Measurements from ENCODE around the gene FGD3. TPM values are rescaled to one million over a fixed set of nuclear protein-coding genes. Genes with fewer than 3 reads are reported as not detected.
A peak's percentile ranks its signal among the peaks of the same experiment; 100 is the strongest.

The FGD3 gene
- total RNA-seq, 1 experiment from 2014 or later: 9.0 TPM

GRCh38 chr9:93037476-93037971 is 90.2 kb downstream of the FGD3 start:
- H2AFZ ChIP-seq (ENCODE audit: low read length): no peak overlapping the region
- no peaks in the 10 kb centered on the region for H3K27me3 ChIP-seq (ENCODE audit: low read length)
- H3K4me2 ChIP-seq (ENCODE audit: low read depth, low read length, poor library complexity, severe bottlenecking): no peak overlapping the region
- H3K9me3 ChIP-seq (ENCODE audit: low read length): no peaks in the 10 kb centered on the region
- DNase-seq: no peak
- no peaks in the 10 kb centered on the region for H4K20me1 ChIP-seq (ENCODE audit: insufficient read depth, low read depth, low read length)
- H3K79me2 ChIP-seq (ENCODE audit: low read length): no peaks in the 10 kb centered on the region
- peaks cover 3% of the 10 kb centered on the region for H3K4me1 ChIP-seq (ENCODE audit: low read length)
- no peaks in the 10 kb centered on the region for H3K36me3 ChIP-seq (ENCODE audit: insufficient read depth, low read length)
- no peak overlapping the region for H3K4me3 ChIP-seq (ENCODE audit: low read length)
- H3K9ac ChIP-seq (ENCODE audit: low read length): no peak overlapping the region
- no peaks in the 10 kb centered on the region for H3K9me2 ChIP-seq (replicated peaks; ENCODE audit: insufficient read depth, low read length)
- H3K27ac ChIP-seq (ENCODE audit: low read length): no peak overlapping the region

GRCh38 chr9:93038918-93039317 is 91.6 kb downstream of the FGD3 start:
- no peaks in the 10 kb centered on the region for H4K20me1 ChIP-seq (ENCODE audit: insufficient read depth, low read depth, low read length)
- no peak overlapping the region for H2AFZ ChIP-seq (ENCODE audit: low read length)
- H3K9me3 ChIP-seq (ENCODE audit: low read length): no peaks in the 10 kb centered on the region
- no peak overlapping the region for H3K9ac ChIP-seq (ENCODE audit: low read length)
- no peaks in the 10 kb centered on the region for H3K79me2 ChIP-seq (ENCODE audit: low read length)
- no peak overlapping the region for H3K4me2 ChIP-seq (ENCODE audit: low read depth, low read length, poor library complexity, severe bottlenecking)
- DNase-seq: no peak
- no peak overlapping the region for H3K4me3 ChIP-seq (ENCODE audit: low read length)
- no peaks in the 10 kb centered on the region for H3K9me2 ChIP-seq (replicated peaks; ENCODE audit: insufficient read depth, low read length)
- H3K36me3 ChIP-seq (ENCODE audit: insufficient read depth, low read length): no peaks in the 10 kb centered on the region
- H3K27me3 ChIP-seq (ENCODE audit: low read length): no peaks in the 10 kb centered on the region
- H3K4me1 ChIP-seq (ENCODE audit: low read length): no peaks in the 10 kb centered on the region
- H3K27ac ChIP-seq (ENCODE audit: low read length): no peak overlapping the region

GRCh38 chr9:93039456-93039855 is 92.1 kb downstream of the FGD3 start:
- no peak overlapping the region for H2AFZ ChIP-seq (ENCODE audit: low read length)
- H3K79me2 ChIP-seq (ENCODE audit: low read length): no peaks in the 10 kb centered on the region
- H3K9me3 ChIP-seq (ENCODE audit: low read length): no peaks in the 10 kb centered on the region
- H3K27me3 ChIP-seq (ENCODE audit: low read length): no peaks in the 10 kb centered on the region
- no peaks in the 10 kb centered on the region for H4K20me1 ChIP-seq (ENCODE audit: insufficient read depth, low read depth, low read length)
- no peaks in the 10 kb centered on the region for H3K9me2 ChIP-seq (replicated peaks; ENCODE audit: insufficient read depth, low read length)
- H3K36me3 ChIP-seq (ENCODE audit: insufficient read depth, low read length): no peaks in the 10 kb centered on the region
- DNase-seq: no peak
- no peak overlapping the region for H3K27ac ChIP-seq (ENCODE audit: low read length)
- H3K9ac ChIP-seq (ENCODE audit: low read length): no peak overlapping the region
- H3K4me2 ChIP-seq (ENCODE audit: low read depth, low read length, poor library complexity, severe bottlenecking): no peak overlapping the region
- H3K4me3 ChIP-seq (ENCODE audit: low read length): no peak overlapping the region
- no peaks in the 10 kb centered on the region for H3K4me1 ChIP-seq (ENCODE audit: low read length)

- no peak for DNase-seq
- Histone ChIP-seq H3K4me2 (ENCODE audit: low read depth, low read length, poor library complexity, severe bottlenecking) (no peak overlapping the region), H3K9me2 (replicated peaks; ENCODE audit: insufficient read depth, low read length) (no peaks in the 10 kb centered on the region), H3K36me3 (ENCODE audit: insufficient read depth, low read length) (no peaks in the 10 kb centered on the region), H3K27ac (ENCODE audit: low read length) (no peak overlapping the region), H3K79me2 (ENCODE audit: low read length) (no peaks in the 10 kb centered on the region), H2AFZ (ENCODE audit: low read length) (no peak overlapping the region), H3K4me1 (ENCODE audit: low read length) (no peaks in the 10 kb centered on the region), H3K9me3 (ENCODE audit: low read length) (no peaks in the 10 kb centered on the region), H3K9ac (ENCODE audit: low read length) (no peak overlapping the region), H4K20me1 (ENCODE audit: insufficient read depth, low read depth, low read length) (no peaks in the 10 kb centered on the region), H3K27me3 (ENCODE audit: low read length) (no peaks in the 10 kb centered on the region), H3K4me3 (ENCODE audit: low read length) (no peak overlapping the region)
Observed at GRCh38 chr9:93039976-93040375, 92.7 kb downstream of the FGD3 start.

- Histone ChIP-seq H3K27ac (ENCODE audit: low read length) (no peak overlapping the region), H3K4me1 (ENCODE audit: low read length) (no peaks in the 10 kb centered on the region), H3K4me2 (ENCODE audit: low read depth, low read length, poor library complexity, severe bottlenecking) (no peak overlapping the region), H3K9ac (ENCODE audit: low read length) (no peak overlapping the region), H3K9me3 (ENCODE audit: low read length) (no peaks in the 10 kb centered on the region), H3K9me2 (replicated peaks; ENCODE audit: insufficient read depth, low read length) (no peaks in the 10 kb centered on the region), H3K27me3 (ENCODE audit: low read length) (no peaks in the 10 kb centered on the region), H3K79me2 (ENCODE audit: low read length) (no peaks in the 10 kb centered on the region), H4K20me1 (ENCODE audit: insufficient read depth, low read depth, low read length) (no peaks in the 10 kb centered on the region), H2AFZ (ENCODE audit: low read length) (no peak overlapping the region), H3K36me3 (ENCODE audit: insufficient read depth, low read length) (no peaks in the 10 kb centered on the region), H3K4me3 (ENCODE audit: low read length) (no peak overlapping the region)
- DNase-seq: no peak
Observed at GRCh38 chr9:93040409-93040808, 93.1 kb downstream of the FGD3 start.

- peak; percentile 70 for DNase-seq
- H3K9me2 ChIP-seq (replicated peaks; ENCODE audit: insufficient read depth, low read length): no peaks in the 10 kb centered on the region
- H3K4me2 ChIP-seq (ENCODE audit: low read depth, low read length, poor library complexity, severe bottlenecking): no peak overlapping the region
- no peaks in the 10 kb centered on the region for H3K9me3 ChIP-seq (ENCODE audit: low read length)
- H3K27ac ChIP-seq (ENCODE audit: low read length): no peak overlapping the region
- no peak overlapping the region for H3K4me3 ChIP-seq (ENCODE audit: low read length)
- no peaks in the 10 kb centered on the region for H3K4me1 ChIP-seq (ENCODE audit: low read length)
- H3K79me2 ChIP-seq (ENCODE audit: low read length): no peaks in the 10 kb centered on the region
- no peaks in the 10 kb centered on the region for H4K20me1 ChIP-seq (ENCODE audit: insufficient read depth, low read depth, low read length)
- no peaks in the 10 kb centered on the region for H3K36me3 ChIP-seq (ENCODE audit: insufficient read depth, low read length)
- no peaks in the 10 kb centered on the region for H3K27me3 ChIP-seq (ENCODE audit: low read length)
- no peak overlapping the region for H3K9ac ChIP-seq (ENCODE audit: low read length)
- H2AFZ ChIP-seq (ENCODE audit: low read length): no peak overlapping the region
Observed at GRCh38 chr9:93041108-93041802, 93.9 kb downstream of the FGD3 start.

GRCh38 chr9:93043122-93043521 is 95.8 kb downstream of the FGD3 start:
- H3K4me1 ChIP-seq (ENCODE audit: low read length): no peaks in the 10 kb centered on the region
- H3K9me2 ChIP-seq (replicated peaks; ENCODE audit: insufficient read depth, low read length): no peaks in the 10 kb centered on the region
- no peaks in the 10 kb centered on the region for H3K9me3 ChIP-seq (ENCODE audit: low read length)
- H3K4me2 ChIP-seq (ENCODE audit: low read depth, low read length, poor library complexity, severe bottlenecking): no peak overlapping the region
- H3K9ac ChIP-seq (ENCODE audit: low read length): no peak overlapping the region
- no peaks in the 10 kb centered on the region for H3K27me3 ChIP-seq (ENCODE audit: low read length)
- no peaks in the 10 kb centered on the region for H3K36me3 ChIP-seq (ENCODE audit: insufficient read depth, low read length)
- no peaks in the 10 kb centered on the region for H3K79me2 ChIP-seq (ENCODE audit: low read length)
- no peak for DNase-seq
- H4K20me1 ChIP-seq (ENCODE audit: insufficient read depth, low read depth, low read length): no peaks in the 10 kb centered on the region
- no peak overlapping the region for H2AFZ ChIP-seq (ENCODE audit: low read length)
- no peak overlapping the region for H3K27ac ChIP-seq (ENCODE audit: low read length)
- no peak overlapping the region for H3K4me3 ChIP-seq (ENCODE audit: low read length)

- Histone ChIP-seq H3K4me2 (ENCODE audit: low read depth, low read length, poor library complexity, severe bottlenecking) (no peak overlapping the region), H3K9me2 (replicated peaks; ENCODE audit: insufficient read depth, low read length) (no peaks in the 10 kb centered on the region), H3K4me3 (ENCODE audit: low read length) (no peak overlapping the region), H4K20me1 (ENCODE audit: insufficient read depth, low read depth, low read length) (no peaks in the 10 kb centered on the region), H3K27ac (ENCODE audit: low read length) (no peak overlapping the region), H3K79me2 (ENCODE audit: low read length) (no peaks in the 10 kb centered on the region), H3K9ac (ENCODE audit: low read length) (no peak overlapping the region), H3K4me1 (ENCODE audit: low read length) (no peaks in the 10 kb centered on the region), H3K36me3 (ENCODE audit: insufficient read depth, low read length) (no peaks in the 10 kb centered on the region), H3K27me3 (ENCODE audit: low read length) (no peaks in the 10 kb centered on the region), H2AFZ (ENCODE audit: low read length) (no peak overlapping the region), H3K9me3 (ENCODE audit: low read length) (no peaks in the 10 kb centered on the region)
- DNase-seq: no peak
Observed at GRCh38 chr9:93045521-93045920, 98.2 kb downstream of the FGD3 start.

Measured in Karpas-422 (cell line).